ENCODE data around the gene DCLK2.

DCLK2 gene

DNA sequence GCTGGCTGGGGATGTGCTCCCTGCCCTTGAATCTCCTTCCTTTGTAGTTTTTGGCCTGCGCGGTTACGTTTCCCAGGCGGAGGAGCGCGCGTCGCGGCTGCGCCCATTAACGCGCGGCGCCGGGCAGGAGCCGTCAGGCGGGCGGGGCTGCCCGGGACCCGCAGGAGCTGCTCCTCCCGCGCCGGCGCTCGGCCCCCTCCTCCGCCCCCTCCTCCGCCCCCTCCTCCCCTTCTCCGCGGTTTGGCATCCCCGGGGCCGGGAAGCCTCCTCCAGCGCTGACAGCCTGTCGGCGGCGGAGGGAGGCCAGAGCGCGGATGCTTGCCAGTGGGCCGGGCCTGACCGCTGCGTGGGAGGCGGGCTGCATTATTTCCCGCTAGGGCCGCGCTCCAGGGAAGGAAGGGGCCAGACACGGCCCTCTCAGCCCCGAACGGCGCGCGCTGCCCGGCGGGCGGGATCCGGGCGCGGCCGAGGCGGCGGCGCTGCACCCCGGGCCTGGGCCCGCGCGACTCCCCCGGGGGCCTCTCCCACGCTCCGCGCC lies at the start of gene DCLK2:
DCLK2 (plus strand) TSS at position 405 of the 538 bp plus-strand sequence. CDS start 583 bp downstream, outside the sequence.
- H3K27ac ChIP-seq = peak within 1 kb of the TSS in 10 of 11 experiments; percentile 70 to 86 (median 78); a peak in 21 of 22 replicates
- peaks cover 0 to 17% (median 0%) of the 10 kb centered on the region in 11 experiments; a peak in 5 of 22 replicates for H4K20me1 ChIP-seq
- H3K9me3 ChIP-seq (replicated peaks in 1 of 11) = 0 out of 22 replicates have a peak, but pooled peaks cover 0 to 3% (median 0%) of the 10 kb centered on the region in 11 experiments
- peak within 1 kb of the TSS; percentile 89 to 100 (median 98) for H3K4me2 ChIP-seq
- peak within 1 kb of the TSS; percentile 75 to 90 (median 83) for H3K9ac ChIP-seq
- peaks cover 0 to 35% (median 19%) of the 10 kb centered on the region in 10 experiments; a peak in 17 of 20 replicates for H3K4me1 ChIP-seq
- peak within 1 kb of the TSS; percentile 73 to 88 (median 84) for H3K4me3 ChIP-seq
- TF ChIP-seq Cebpa-rat (IDR thresholded peaks at IDR 0.05) = no peak
- peaks cover 0 to 8% (median 0%) of the 10 kb centered on the region in 11 experiments; a peak in 3 of 22 replicates for H3K27me3 ChIP-seq
- no peaks in the 10 kb centered on the region for H3K36me3 ChIP-seq

DNA sequence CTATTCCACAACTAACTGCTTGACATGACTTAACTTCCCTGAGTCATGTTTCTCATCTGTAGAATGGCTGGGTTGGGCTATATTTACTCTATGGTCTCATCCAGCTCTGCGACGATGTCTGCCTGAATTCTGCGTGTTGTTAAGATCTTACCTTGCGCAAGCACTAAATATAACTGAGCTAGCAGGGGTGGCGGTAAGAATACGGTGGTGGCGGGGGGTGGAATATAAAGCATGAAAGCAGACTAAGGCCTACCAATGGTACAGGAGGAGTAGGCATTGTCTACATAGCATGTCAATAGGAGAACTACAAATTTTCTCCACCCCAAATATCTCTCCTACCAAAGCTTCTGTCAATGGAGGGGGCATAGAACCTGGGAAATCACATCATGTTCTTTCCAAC lies 45.7 kb upstream of the DCLK2 start:
- no peak overlapping the region for H3K4me2 ChIP-seq
- no peaks in the 10 kb centered on the region for H4K20me1 ChIP-seq
- no peak overlapping the region for H3K9ac ChIP-seq
- peaks cover 0 to 12% (median 0%) of the 10 kb centered on the region in 10 experiments; a peak in 1 of 20 replicates for H3K4me1 ChIP-seq
- H3K4me3 ChIP-seq = no peak overlapping the region
- H3K27ac ChIP-seq = no peak overlapping the region
- no peak for TF ChIP-seq Cebpa-rat (IDR thresholded peaks at IDR 0.05)
- H3K36me3 ChIP-seq = peaks cover 0 to 4% (median 0%) of the 10 kb centered on the region in 11 experiments; a peak in 3 of 22 replicates
- H3K9me3 ChIP-seq (replicated peaks in 1 of 11) = peaks cover 5 to 26% (median 17%) of the 10 kb centered on the region in 11 experiments
- H3K27me3 ChIP-seq = no peaks in the 10 kb centered on the region

DNA sequence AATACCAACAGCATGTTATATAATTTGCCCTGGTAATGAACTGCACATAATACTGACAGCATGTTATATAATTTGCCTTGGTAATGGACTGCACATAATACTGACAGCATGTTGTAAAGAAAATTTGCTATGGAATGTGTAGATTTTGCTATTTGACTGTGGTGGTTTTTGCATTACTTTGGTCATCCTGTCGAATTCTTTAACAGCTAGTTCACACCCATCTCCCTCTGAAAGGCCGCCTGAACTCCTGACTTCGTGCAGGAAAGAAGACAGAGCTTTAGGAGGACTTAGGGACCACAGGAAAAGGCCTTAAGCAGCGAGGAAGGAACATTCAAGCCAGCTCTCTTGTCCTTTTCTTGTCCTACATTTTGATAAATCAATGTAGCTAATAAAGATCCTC lies 45.2 kb upstream of the DCLK2 start:
- Histone ChIP-seq H3K36me3 (no peaks in the 10 kb centered on the region), H3K27me3 (no peaks in the 10 kb centered on the region), H3K4me2 (no peak overlapping the region), H3K9me3 (replicated peaks in 1 of 11) (peaks cover 0 to 21% (median 12%) of the 10 kb centered on the region in 11 experiments; a peak in 16 of 22 replicates), H4K20me1 (no peaks in the 10 kb centered on the region), H3K27ac (no peak overlapping the region), H3K4me1 (peaks cover 0 to 12% (median 0%) of the 10 kb centered on the region in 10 experiments; a peak in 1 of 20 replicates), H3K9ac (no peak overlapping the region), H3K4me3 (no peak overlapping the region)
- no peak for TF ChIP-seq Cebpa-rat (IDR thresholded peaks at IDR 0.05)

DNA sequence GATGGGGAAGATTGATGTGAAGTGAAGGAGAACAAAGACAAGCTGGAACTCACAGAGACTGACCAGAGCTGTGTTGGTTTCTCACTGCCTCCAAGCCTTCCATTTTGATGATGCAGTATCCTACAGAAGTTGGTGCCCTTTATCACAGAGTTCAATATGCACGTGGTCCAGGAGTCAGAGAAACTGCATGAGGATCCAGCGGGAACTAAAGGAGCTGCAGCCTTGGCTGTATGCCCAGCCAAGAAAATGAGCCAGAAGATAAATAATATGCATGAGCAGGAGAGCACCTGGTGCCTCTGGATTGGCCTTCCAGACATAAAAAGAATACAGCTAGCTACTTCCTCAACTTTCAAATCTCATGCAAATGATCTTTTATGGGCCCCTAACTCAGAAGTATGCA lies 44.3 kb upstream of the DCLK2 start:
- no peaks in the 10 kb centered on the region for H3K36me3 ChIP-seq
- H3K27ac ChIP-seq = no peak overlapping the region
- H3K4me1 ChIP-seq = peaks cover 0 to 12% (median 0%) of the 10 kb centered on the region in 10 experiments; a peak in 3 of 20 replicates
- TF ChIP-seq Cebpa-rat (IDR thresholded peaks at IDR 0.05) = no peak
- peak overlapping the region in 1 of 11 experiments; percentile 26; a peak in 1 of 22 replicates for H3K4me2 ChIP-seq
- H4K20me1 ChIP-seq = no peaks in the 10 kb centered on the region
- H3K4me3 ChIP-seq = no peak overlapping the region
- no peaks in the 10 kb centered on the region for H3K27me3 ChIP-seq
- H3K9me3 ChIP-seq (replicated peaks in 1 of 11) = peaks cover 0 to 20% (median 12%) of the 10 kb centered on the region in 11 experiments; a peak in 14 of 22 replicates
- H3K9ac ChIP-seq = no peak overlapping the region

DNA sequence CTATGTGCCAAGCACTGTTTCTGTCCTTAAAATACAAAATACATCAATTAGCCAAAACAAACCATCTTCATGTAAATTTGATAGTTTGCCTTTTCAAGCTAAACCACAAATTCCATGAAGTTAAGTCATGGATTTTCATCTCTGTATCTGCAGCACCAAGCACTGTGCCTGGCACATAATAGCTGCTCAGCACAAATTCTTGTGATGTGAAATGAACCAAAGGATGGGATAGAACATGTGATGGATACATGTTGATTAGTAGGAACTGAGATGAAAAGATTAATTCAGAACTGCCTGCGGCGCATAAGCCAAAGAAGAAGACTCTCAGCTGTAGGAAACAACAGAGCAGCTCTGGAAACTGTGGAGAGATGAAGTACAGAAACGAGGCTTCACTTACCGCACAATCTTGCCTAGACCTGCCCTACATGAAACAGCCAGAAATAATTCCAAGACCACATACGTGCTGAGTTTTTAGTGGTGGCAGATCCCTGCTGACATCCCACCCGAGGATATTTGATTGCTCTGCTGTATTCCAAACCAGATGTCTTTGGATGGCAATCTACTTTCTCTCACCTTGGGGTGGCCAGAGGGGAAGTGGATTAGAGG lies 40.9 kb upstream of the DCLK2 start:
- TF ChIP-seq Cebpa-rat (IDR thresholded peaks at IDR 0.05) = no peak
- no peaks in the 10 kb centered on the region for H3K36me3 ChIP-seq
- no peak overlapping the region for H3K4me2 ChIP-seq
- H3K27me3 ChIP-seq = no peaks in the 10 kb centered on the region
- peaks cover 0 to 17% (median 0%) of the 10 kb centered on the region in 10 experiments; a peak in 3 of 20 replicates for H3K4me1 ChIP-seq
- H3K27ac ChIP-seq = no peak overlapping the region
- no peak overlapping the region for H3K4me3 ChIP-seq
- H4K20me1 ChIP-seq = no peaks in the 10 kb centered on the region
- H3K9ac ChIP-seq = no peak overlapping the region
- peaks cover 0 to 17% (median 11%) of the 10 kb centered on the region in 11 experiments; a peak in 14 of 22 replicates for H3K9me3 ChIP-seq (replicated peaks in 1 of 11)

DNA sequence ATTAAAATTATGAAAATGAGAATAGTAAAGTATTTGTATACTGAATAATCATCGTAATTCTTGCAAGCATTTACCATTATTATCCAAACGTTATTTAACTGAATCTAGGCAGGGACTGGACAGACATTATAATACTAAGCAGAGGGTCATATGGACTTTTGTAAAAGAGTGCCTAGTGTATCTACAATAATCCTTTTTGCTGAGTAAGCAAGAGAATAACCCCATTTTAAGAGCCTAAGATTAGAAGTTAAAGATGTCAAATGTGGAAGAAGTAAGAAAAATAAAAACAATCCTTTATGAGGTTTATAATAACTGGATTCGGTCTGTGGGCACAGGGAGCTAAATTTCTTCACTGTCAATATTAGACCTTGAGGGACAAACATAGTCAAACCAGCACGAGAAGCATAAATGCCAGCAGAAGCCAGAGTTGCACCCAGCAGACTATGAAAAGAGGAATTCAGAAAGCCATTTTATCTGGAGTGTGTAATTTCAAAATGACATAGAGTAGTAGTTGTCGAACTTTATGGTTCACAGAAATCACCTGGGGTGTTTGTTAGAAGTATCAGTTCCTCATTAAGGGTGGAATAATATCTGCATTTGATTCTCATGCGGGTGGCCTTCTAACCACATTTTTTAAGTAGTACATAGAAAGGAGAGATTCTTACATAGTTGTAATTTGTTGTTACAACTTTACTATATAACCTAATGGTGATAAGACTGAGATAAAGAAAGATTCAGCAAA lies 39.7 kb upstream of the DCLK2 start:
- peaks cover 0 to 17% (median 0%) of the 10 kb centered on the region in 10 experiments; a peak in 3 of 20 replicates for H3K4me1 ChIP-seq
- no peak overlapping the region for H3K4me3 ChIP-seq
- no peaks in the 10 kb centered on the region for H3K36me3 ChIP-seq
- TF ChIP-seq Cebpa-rat (IDR thresholded peaks at IDR 0.05) = no peak
- H3K9ac ChIP-seq = no peak overlapping the region
- no peaks in the 10 kb centered on the region for H4K20me1 ChIP-seq
- no peak overlapping the region for H3K4me2 ChIP-seq
- no peaks in the 10 kb centered on the region for H3K27me3 ChIP-seq
- H3K27ac ChIP-seq = no peak overlapping the region
- H3K9me3 ChIP-seq (replicated peaks in 1 of 11) = peaks cover 0 to 17% (median 11%) of the 10 kb centered on the region in 11 experiments; a peak in 14 of 22 replicates

DNA sequence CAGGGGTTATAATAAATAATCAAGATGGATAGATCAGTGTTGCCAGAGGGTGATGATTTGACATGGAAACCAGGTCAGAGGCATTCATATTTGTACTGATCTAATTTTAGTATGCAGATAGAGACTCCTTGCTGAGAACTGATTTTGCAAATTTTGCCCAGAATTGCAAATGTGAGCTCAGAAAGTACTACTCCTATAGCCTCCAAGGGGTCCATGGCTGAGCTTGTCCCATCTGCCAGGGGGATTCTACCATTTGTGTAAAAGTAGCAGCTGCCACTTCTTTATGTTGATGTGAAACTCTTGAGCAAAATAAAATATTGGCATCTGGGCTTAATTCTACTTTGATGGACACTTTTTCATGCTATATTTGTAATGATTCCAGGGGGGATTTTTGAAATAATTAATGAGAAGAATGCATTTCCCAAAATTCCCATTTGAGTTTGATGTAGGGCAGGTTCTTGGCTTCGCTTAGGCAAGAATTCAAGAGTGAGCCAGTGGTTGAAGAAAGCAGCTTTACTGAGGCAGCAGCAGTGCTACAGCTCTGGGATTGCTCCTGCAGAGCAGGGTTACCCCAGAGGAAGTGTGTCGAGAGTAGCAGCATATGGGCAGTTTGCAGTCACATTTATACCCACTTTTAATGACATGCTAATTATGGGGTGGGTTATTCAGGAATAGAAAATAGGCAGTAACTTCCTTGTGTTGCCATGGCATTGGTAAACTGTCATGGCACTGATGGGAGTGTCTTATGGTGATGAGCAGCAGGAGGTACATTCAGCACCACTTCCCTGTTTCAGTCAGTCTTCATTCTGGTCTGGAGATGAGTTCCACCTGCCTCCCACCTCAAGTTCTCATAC lies 38.7 kb upstream of the DCLK2 start:
- Histone ChIP-seq H3K4me3 (no peak overlapping the region), H4K20me1 (no peaks in the 10 kb centered on the region), H3K4me2 (no peak overlapping the region), H3K9me3 (replicated peaks in 1 of 11) (peaks cover 0 to 17% (median 11%) of the 10 kb centered on the region in 11 experiments; a peak in 14 of 22 replicates), H3K27ac (no peak overlapping the region), H3K4me1 (peaks cover 0 to 8% (median 0%) of the 10 kb centered on the region in 10 experiments; a peak in 3 of 20 replicates), H3K36me3 (no peaks in the 10 kb centered on the region), H3K9ac (no peak overlapping the region), H3K27me3 (no peaks in the 10 kb centered on the region)
- no peak for TF ChIP-seq Cebpa-rat (IDR thresholded peaks at IDR 0.05)

DNA sequence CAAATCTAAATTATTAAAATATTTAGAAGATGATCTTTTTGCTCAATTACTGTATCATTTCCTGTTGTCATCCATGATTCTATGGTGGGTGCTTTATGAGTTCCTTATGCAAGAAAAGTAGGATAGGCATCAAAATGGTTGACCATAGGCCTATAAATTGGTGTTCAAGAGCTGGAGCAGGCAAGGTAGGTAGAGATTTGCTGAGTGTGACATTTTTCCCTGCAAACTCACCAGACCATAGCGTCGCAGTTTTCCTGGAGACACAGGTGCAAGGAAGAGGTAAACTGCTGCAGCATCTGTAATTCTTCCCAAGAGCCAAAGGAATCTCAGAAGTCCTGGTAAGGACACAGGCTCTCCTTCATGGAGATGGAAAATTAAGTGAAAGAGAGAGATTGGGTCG lies 33.7 kb upstream of the DCLK2 start:
- Histone ChIP-seq H3K4me2 (no peak overlapping the region), H3K27ac (no peak overlapping the region), H3K9ac (no peak overlapping the region), H3K9me3 (replicated peaks in 1 of 11) (no peaks in the 10 kb centered on the region), H3K36me3 (no peaks in the 10 kb centered on the region), H3K27me3 (no peaks in the 10 kb centered on the region), H4K20me1 (no peaks in the 10 kb centered on the region), H3K4me3 (no peak overlapping the region), H3K4me1 (peaks cover 0 to 4% (median 0%) of the 10 kb centered on the region in 10 experiments; a peak in 1 of 20 replicates)
- no peak for TF ChIP-seq Cebpa-rat (IDR thresholded peaks at IDR 0.05)
